Thoracic aorta (tissue), 2 donors: ENCODE data around the gene BLID. TPM values are rescaled to one million over a fixed set of nuclear protein-coding genes. Genes with fewer than 3 reads are reported as not detected.

Experiments
- ATAC-seq: fragments of 150-250 bp; one replicate; pipeline ENCODE4 v1.8.0; 2017; ENCODE audit warnings: low read depth; ENCODE audit not compliant: insufficient number of reproducible peaks, low FRiP score
- DNase-seq: peaks from one replicate; pipeline ENCODE4 v3.0.0-alpha.2; 2020; ENCODE audit warnings: low spot score
- H3K27ac ChIP-seq, 2 donors: fragments of 200-600 bp; sonication (generic); 1 replicate in 1 of 2; 2 replicates in 1 of 2; pipeline ENCODE4 v1.5.1; 2016; ENCODE audit warnings: mild to moderate bottlenecking in 2 of 2, moderate library complexity in 2 of 2
- H3K27me3 ChIP-seq: fragments of 200-600 bp; sonication (generic); replicated peaks from 2 replicates; pipeline ENCODE4 v1.6.0; 2016; ENCODE audit warnings: mild to moderate bottlenecking; ENCODE audit not compliant: insufficient read depth
- H3K36me3 ChIP-seq: fragments of 200-600 bp; sonication (generic); one replicate; pipeline ENCODE4 v1.5.1; 2016
- H3K4me1 ChIP-seq, 2 donors: fragments of 200-600 bp; sonication (generic); 1 replicate in 1 of 2; 2 replicates in 1 of 2; pipeline versions ENCODE4 v1.5.1 to v1.6.0; 2016; ENCODE audit warnings: low read depth in 2 of 2, mild to moderate bottlenecking in 1 of 2; ENCODE audit not compliant: control insufficient read depth in 1 of 2
- H3K4me3 ChIP-seq: fragments of 200-600 bp; sonication (generic); 2 replicates; pipeline ENCODE4 v1.5.1; 2016; ENCODE audit warnings: mild to moderate bottlenecking
- H3K9me3 ChIP-seq: fragments of 200-600 bp; sonication (generic); 2 replicates; pipeline ENCODE4 v1.5.1; 2016
- CTCF ChIP-seq: fragments of 200-600 bp; sonication (generic); IDR thresholded peaks from one replicate; pipeline ENCODE4 v1.5.1; 2019; ENCODE audit warnings: antibody characterized with exemption
- total RNA-seq, 2 donors: library from RNA; depleted of rRNA; stranded (reverse); fragments of >200 nt; gene quantifications; one replicate each; pipeline versions ENCODE4 v1.1.0 to v1.2.3, GENCODE V29; 2016

The BLID gene
- total RNA-seq, 2 donors from 2014 or later: 24.6 to 53.4 TPM

- TF ChIP-seq CTCF: no peak
- ATAC-seq (no peak), DNase-seq (no peak)
- no peak overlapping the region for H3K4me3 ChIP-seq
- no peaks in the 10 kb centered on the region for H3K36me3 ChIP-seq
- peaks cover 24 to 83% of the 10 kb centered on the region in 2 donors for H3K4me1 ChIP-seq
- peak overlapping the region in 1 of 2 donors; percentile 64 for H3K27ac ChIP-seq
- no peaks in the 10 kb centered on the region for H3K27me3 ChIP-seq
- no peaks in the 10 kb centered on the region for H3K9me3 ChIP-seq
Observed at GRCh38 chr11:122149202-122149601, 33.2 kb upstream of the BLID start.

GRCh38 chr11:122146475-122146874 lies 30.5 kb upstream of the BLID start:
- no peak overlapping the region for H3K27ac ChIP-seq
- H3K36me3 ChIP-seq: no peaks in the 10 kb centered on the region

GRCh38 chr11:122145715-122146274 lies 29.8 kb upstream of the BLID start:
- DNase-seq: no peak
- Histone ChIP-seq H3K27me3 (no peaks in the 10 kb centered on the region), H3K27ac (peak overlapping the region in 1 of 2 donors; percentile 24), H3K36me3 (no peaks in the 10 kb centered on the region), H3K4me3 (no peak overlapping the region), H3K9me3 (no peaks in the 10 kb centered on the region), H3K4me1 (peaks cover 13 to 66% of the 10 kb centered on the region in 2 donors)
- no peak for TF ChIP-seq CTCF
- ATAC-seq: no peak

More at GRCh38 chr11:122146475-122146874, 30.5 kb upstream of the BLID start:
- Histone ChIP-seq H3K4me3 (no peak overlapping the region), H3K27me3 (no peaks in the 10 kb centered on the region), H3K4me1 (peaks cover 18 to 66% of the 10 kb centered on the region in 2 donors), H3K9me3 (no peaks in the 10 kb centered on the region)
- TF ChIP-seq CTCF: no peak
- no peak for DNase-seq
- ATAC-seq: no peak

GRCh38 chr11:122144752-122145151 lies 28.7 kb upstream of the BLID start:
- TF ChIP-seq CTCF: no peak
- Histone ChIP-seq H3K4me3 (no peak overlapping the region), H3K4me1 (peaks cover 5 to 62% of the 10 kb centered on the region in 2 donors), H3K27ac (no peak overlapping the region), H3K36me3 (no peaks in the 10 kb centered on the region), H3K27me3 (no peaks in the 10 kb centered on the region), H3K9me3 (no peaks in the 10 kb centered on the region)
- ATAC-seq: no peak
- DNase-seq: no peak

GRCh38 chr11:122141725-122142124 lies 25.7 kb upstream of the BLID start:
- no peak for ATAC-seq
- H3K27me3 ChIP-seq: no peaks in the 10 kb centered on the region
- TF ChIP-seq CTCF: no peak
- H3K4me3 ChIP-seq: no peak overlapping the region
- peak overlapping the region in 1 of 2 donors; percentile 13 for H3K27ac ChIP-seq
- no peaks in the 10 kb centered on the region for H3K9me3 ChIP-seq
- peaks cover 11 to 66% of the 10 kb centered on the region in 2 donors for H3K4me1 ChIP-seq
- no peaks in the 10 kb centered on the region for H3K36me3 ChIP-seq
- DNase-seq: no peak
